ENCODE data around the gene ZC3H4.

DNA sequence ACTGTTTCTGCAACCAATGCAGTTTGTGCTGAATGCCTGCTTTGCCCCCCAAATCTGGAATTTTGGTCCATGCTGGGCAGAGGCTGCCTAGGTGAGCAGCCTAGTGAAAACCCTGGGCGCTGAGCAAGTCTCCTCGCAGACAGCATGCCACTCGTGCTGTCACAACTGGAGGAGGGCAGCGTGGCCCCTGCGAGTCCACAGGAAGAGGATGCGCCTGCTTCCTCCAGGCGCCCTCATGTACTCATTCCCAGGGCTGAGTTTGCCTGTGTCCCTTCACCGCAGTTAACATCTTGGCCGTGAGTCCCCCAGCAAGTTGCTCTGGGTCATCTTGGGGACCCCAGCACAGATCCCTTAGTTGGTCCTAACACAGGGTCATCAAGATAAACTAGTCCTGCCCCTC is 39.0 kb downstream of the ZC3H4 start:
- TF ChIP-seq, protein P1, sequence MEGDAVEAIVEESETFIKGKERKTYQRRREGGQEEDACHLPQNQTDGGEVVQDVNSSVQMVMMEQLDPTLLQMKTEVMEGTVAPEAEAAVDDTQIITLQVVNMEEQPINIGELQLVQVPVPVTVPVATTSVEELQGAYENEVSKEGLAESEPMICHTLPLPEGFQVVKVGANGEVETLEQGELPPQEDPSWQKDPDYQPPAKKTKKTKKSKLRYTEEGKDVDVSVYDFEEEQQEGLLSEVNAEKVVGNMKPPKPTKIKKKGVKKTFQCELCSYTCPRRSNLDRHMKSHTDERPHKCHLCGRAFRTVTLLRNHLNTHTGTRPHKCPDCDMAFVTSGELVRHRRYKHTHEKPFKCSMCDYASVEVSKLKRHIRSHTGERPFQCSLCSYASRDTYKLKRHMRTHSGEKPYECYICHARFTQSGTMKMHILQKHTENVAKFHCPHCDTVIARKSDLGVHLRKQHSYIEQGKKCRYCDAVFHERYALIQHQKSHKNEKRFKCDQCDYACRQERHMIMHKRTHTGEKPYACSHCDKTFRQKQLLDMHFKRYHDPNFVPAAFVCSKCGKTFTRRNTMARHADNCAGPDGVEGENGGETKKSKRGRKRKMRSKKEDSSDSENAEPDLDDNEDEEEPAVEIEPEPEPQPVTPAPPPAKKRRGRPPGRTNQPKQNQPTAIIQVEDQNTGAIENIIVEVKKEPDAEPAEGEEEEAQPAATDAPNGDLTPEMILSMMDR (conservative IDR thresholded peaks at IDR 0.05; ENCODE audit: low read depth, low read length) = no peak
- no peak for TF ChIP-seq EZH2 (IDR thresholded peaks at IDR 0.05; ENCODE audit: borderline replicate concordance, low read depth, low read length, poor library complexity, severe bottlenecking)

Data from A673 (cell line).